AG09319 (cell line): ENCODE measurements around the gene CYP46A1.

Source experiments
- DNase-seq: peaks from one replicate; pipeline ENCODE4 v3.0.0-alpha.2; 2010; ENCODE audit warnings: low read depth; ENCODE audit errors: extremely low read depth
- CTCF ChIP-seq: IDR thresholded peaks from 2 replicates; pipeline ENCODE4 v1.5.1; 2011; ENCODE audit warnings: low read depth, mild to moderate bottlenecking, inconsistent platforms, low read length, moderate library complexity

The CYP46A1 gene

GRCh38 chr14:99664058-99664936 lies 19.8 kb upstream of the CYP46A1 start:
- TF ChIP-seq CTCF, result no peak
- no peak for DNase-seq

- TF ChIP-seq CTCF, result no peak
- no peak for DNase-seq
Measured at GRCh38 chr14:99664937-99665273, 19.2 kb upstream of the CYP46A1 start.

- no peak for TF ChIP-seq CTCF
- DNase-seq, result no peak
Measured at GRCh38 chr14:99666533-99666932, 17.6 kb upstream of the CYP46A1 start.

GRCh38 chr14:99667045-99667444 lies 17.1 kb upstream of the CYP46A1 start:
- no peak for TF ChIP-seq CTCF
- DNase-seq, result no peak

GRCh38 chr14:99667821-99668220 lies 16.3 kb upstream of the CYP46A1 start:
- DNase-seq, result no peak
- TF ChIP-seq CTCF, result no peak

- no peak for TF ChIP-seq CTCF
- no peak for DNase-seq
Measured at GRCh38 chr14:99668307-99669295, 15.5 kb upstream of the CYP46A1 start.
